HEK293 (cell line): Measurements from ENCODE around the gene RPL12.

Experiments
- CTCF ChIA-PET: fragments of 350-600 bp; formaldehyde crosslinking; extraction: SDS; loops from one replicate; lab custom pipeline; 2021; ENCODE audit warnings: antibody characterized with exemption; lab: Yijun Ruan, JAX
- POLR2A ChIA-PET: fragments of 300-600 bp; formaldehyde crosslinking; extraction: SDS; loops from one replicate; lab custom pipeline; 2020; ENCODE audit warnings: antibody characterized with exemption, inconsistent platforms; lab: Yijun Ruan, JAX
- H3K27ac ChIP-seq: fragments of 200-500 bp; sonication (Bioruptor generic); 2 replicates; pipeline ENCODE4 v1.5.1; 2014; ENCODE audit warnings: low read depth, low read length, control low read depth, inconsistent platforms; ENCODE audit errors: extremely low read depth
- H3K36me3 ChIP-seq, 2 experiments: fragments of 200-500 bp in 1 of 2; sonication (Bioruptor generic) in 1 of 2; 1 replicate in 1 of 2; 2 replicates in 1 of 2; pipeline ENCODE4 v1.5.1; 2014 to 2017; ENCODE audit warnings: inconsistent platforms in 2 of 2, low read length in 2 of 2; ENCODE audit not compliant: control insufficient read depth in 2 of 2, insufficient read depth in 1 of 2
- H3K4me1 ChIP-seq: fragments of 200-500 bp; sonication (Bioruptor generic); 2 replicates; pipeline ENCODE4 v1.5.1; 2014; ENCODE audit warnings: mild to moderate bottlenecking, low read length, inconsistent platforms; ENCODE audit not compliant: control insufficient read depth, insufficient read depth
- H3K4me3 ChIP-seq: 2 replicates; pipeline ENCODE4 v1.5.1; 2011; ENCODE audit warnings: low read depth, mild to moderate bottlenecking, control low read depth, low read length, moderate library complexity
- H3K9me3 ChIP-seq: fragments of 200-500 bp; sonication (Bioruptor generic); 2 replicates; pipeline ENCODE4 v1.5.1; 2014; ENCODE audit warnings: low read depth, low read length, inconsistent platforms; ENCODE audit not compliant: control insufficient read depth, insufficient read depth
- ATF2 ChIP-seq: fragments of 450-650 bp; formaldehyde crosslinking; IDR thresholded peaks from 2 replicates; pipeline ENCODE4 v1.5.1; 2016; ENCODE audit warnings: missing biosample characterization, missing genetic modification characterization, low read depth
- KLF1 ChIP-seq: fragments of 450-650 bp; formaldehyde crosslinking; IDR thresholded peaks from 2 replicates; pipeline ENCODE4 v1.5.1; 2016; ENCODE audit warnings: missing biosample characterization, missing genetic modification characterization
- ZBTB6 ChIP-seq: fragments of 450-650 bp; formaldehyde crosslinking; IDR thresholded peaks from 2 replicates; pipeline ENCODE4 v1.5.1; 2017; ENCODE audit warnings: missing biosample characterization, missing genetic modification characterization
- ZNF18 ChIP-seq: fragments of 450-650 bp; formaldehyde crosslinking; IDR thresholded peaks from 2 replicates; pipeline ENCODE4 v1.5.1; 2016; ENCODE audit warnings: missing biosample characterization, missing genetic modification characterization
- ZNF280D ChIP-seq: fragments of 450-650 bp; formaldehyde crosslinking; IDR thresholded peaks from 2 replicates; pipeline ENCODE4 v1.5.1; 2016; ENCODE audit warnings: missing biosample characterization, missing genetic modification characterization
- ZNF501 ChIP-seq: fragments of 450-650 bp; formaldehyde crosslinking; IDR thresholded peaks from 2 replicates; pipeline ENCODE4 v1.5.1; 2016; ENCODE audit warnings: missing biosample characterization, missing genetic modification characterization
- ZNF518A ChIP-seq: fragments of 450-650 bp; formaldehyde crosslinking; conservative IDR thresholded peaks from 2 replicates; pipeline ENCODE4 v1.5.1; 2016; ENCODE audit warnings: low read depth, missing biosample characterization, missing genetic modification characterization
- ZNF530 ChIP-seq: fragments of 450-650 bp; formaldehyde crosslinking; IDR thresholded peaks from 2 replicates; pipeline ENCODE4 v1.5.1; 2016; ENCODE audit warnings: low read depth, missing biosample characterization, missing genetic modification characterization
- ZNF677 ChIP-seq: fragments of 450-650 bp; IDR thresholded peaks from 2 replicates; pipeline ENCODE4 v1.5.0; 2018; ENCODE audit warnings: missing biosample characterization, mild to moderate bottlenecking, missing genetic modification characterization, moderate library complexity
- ZSCAN18 ChIP-seq: fragments of 450-650 bp; formaldehyde crosslinking; IDR thresholded peaks from 2 replicates; pipeline ENCODE4 v1.5.1; 2016; ENCODE audit warnings: missing biosample characterization, missing genetic modification characterization

RPL12 gene

GRCh38 chr9:127497656-127498290, 46.6 kb upstream of the RPL12 start (continued):
- TF ChIP-seq ZNF518A (tag by site-specific recombination) (no peak), ZNF530 (tag by site-specific recombination) (no peak), ZNF18 (tag by site-specific recombination) (no peak), ZNF677 (no peak), ZNF501 (tag by site-specific recombination) (no peak), KLF1 (tag by site-specific recombination) (no peak), ZBTB6 (tag by site-specific recombination) (no peak), ZNF280D (no peak)

- POLR2A ChIA-PET: no interaction called here
- CTCF ChIA-PET: interaction anchor here (0.6 to 0.8 kb wide), 2 partner anchors 73 to 88 kb away, joined by 3 to 4 read pairs; partner anchors contain the start of gene ZNF79
These were observed 45.8 kb upstream of the RPL12 start for GRCh38 chr9:127496974-127497373.

More at GRCh38 chr9:127496974-127497373, 45.8 kb upstream of the RPL12 start:
- no peaks in the 10 kb centered on the region for H3K4me1 ChIP-seq
- no peak overlapping the region for H3K4me3 ChIP-seq
- TF ChIP-seq ZNF501 (tag by site-specific recombination) (no peak), ZSCAN18 (tag by site-specific recombination) (no peak), ATF2 (tag by site-specific recombination) (no peak)
- TF ChIP-seq, all 188 proteins: peak for 0
- Histone ChIP-seq H3K36me3 (peaks cover 0 to 45% of the 10 kb centered on the region in 2 experiments; a peak in 1 of 3 replicates), H3K9me3 (no peaks in the 10 kb centered on the region), H3K27ac (no peak overlapping the region)
